ENCODE measurements around the gene TAS2R19.

GRCh38 chr12:10982244-10982643 lies 40.2 kb downstream of the TAS2R19 start:
- TF ChIP-seq, protein P1, sequence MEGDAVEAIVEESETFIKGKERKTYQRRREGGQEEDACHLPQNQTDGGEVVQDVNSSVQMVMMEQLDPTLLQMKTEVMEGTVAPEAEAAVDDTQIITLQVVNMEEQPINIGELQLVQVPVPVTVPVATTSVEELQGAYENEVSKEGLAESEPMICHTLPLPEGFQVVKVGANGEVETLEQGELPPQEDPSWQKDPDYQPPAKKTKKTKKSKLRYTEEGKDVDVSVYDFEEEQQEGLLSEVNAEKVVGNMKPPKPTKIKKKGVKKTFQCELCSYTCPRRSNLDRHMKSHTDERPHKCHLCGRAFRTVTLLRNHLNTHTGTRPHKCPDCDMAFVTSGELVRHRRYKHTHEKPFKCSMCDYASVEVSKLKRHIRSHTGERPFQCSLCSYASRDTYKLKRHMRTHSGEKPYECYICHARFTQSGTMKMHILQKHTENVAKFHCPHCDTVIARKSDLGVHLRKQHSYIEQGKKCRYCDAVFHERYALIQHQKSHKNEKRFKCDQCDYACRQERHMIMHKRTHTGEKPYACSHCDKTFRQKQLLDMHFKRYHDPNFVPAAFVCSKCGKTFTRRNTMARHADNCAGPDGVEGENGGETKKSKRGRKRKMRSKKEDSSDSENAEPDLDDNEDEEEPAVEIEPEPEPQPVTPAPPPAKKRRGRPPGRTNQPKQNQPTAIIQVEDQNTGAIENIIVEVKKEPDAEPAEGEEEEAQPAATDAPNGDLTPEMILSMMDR (IDR thresholded peaks at IDR 0.05; ENCODE audit: low read depth, low read length, missing input control), result no peak
- TF ChIP-seq REST (IDR thresholded peaks at IDR 0.05) (no peak), YY1 (IDR thresholded peaks at IDR 0.05) (no peak), FOXA1 (IDR thresholded peaks at IDR 0.05) (no peak), GABPA (IDR thresholded peaks at IDR 0.05 in 1 of 2, conservative IDR thresholded peaks at IDR 0.05 in 1 of 2) (no peak), TAF1 (conservative IDR thresholded peaks at IDR 0.05) (no peak), SP1 (IDR thresholded peaks at IDR 0.05) (no peak), RAD21 (IDR thresholded peaks at IDR 0.05) (no peak), MAX (IDR thresholded peaks at IDR 0.05) (no peak), JUND (IDR thresholded peaks at IDR 0.05) (no peak)
- TF ChIP-seq, protein P2, sequence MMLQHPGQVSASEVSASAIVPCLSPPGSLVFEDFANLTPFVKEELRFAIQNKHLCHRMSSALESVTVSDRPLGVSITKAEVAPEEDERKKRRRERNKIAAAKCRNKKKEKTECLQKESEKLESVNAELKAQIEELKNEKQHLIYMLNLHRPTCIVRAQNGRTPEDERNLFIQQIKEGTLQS (IDR thresholded peaks at IDR 0.05), result no peak
- TF ChIP-seq, protein P3, sequence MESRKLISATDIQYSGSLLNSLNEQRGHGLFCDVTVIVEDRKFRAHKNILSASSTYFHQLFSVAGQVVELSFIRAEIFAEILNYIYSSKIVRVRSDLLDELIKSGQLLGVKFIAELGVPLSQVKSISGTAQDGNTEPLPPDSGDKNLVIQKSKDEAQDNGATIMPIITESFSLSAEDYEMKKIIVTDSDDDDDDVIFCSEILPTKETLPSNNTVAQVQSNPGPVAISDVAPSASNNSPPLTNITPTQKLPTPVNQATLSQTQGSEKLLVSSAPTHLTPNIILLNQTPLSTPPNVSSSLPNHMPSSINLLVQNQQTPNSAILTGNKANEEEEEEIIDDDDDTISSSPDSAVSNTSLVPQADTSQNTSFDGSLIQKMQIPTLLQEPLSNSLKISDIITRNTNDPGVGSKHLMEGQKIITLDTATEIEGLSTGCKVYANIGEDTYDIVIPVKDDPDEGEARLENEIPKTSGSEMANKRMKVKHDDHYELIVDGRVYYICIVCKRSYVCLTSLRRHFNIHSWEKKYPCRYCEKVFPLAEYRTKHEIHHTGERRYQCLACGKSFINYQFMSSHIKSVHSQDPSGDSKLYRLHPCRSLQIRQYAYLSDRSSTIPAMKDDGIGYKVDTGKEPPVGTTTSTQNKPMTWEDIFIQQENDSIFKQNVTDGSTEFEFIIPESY (IDR thresholded peaks at IDR 0.05), result no peak

Measured in liver (tissue), 3 donors.